Measurements from ENCODE around the gene LAMP2.

Gene LAMP2

GRCh38 chrX:120429776-120430540 is 39.1 kb downstream of the LAMP2 start:
- Histone ChIP-seq H3K9me3 (ENCODE audit: control insufficient read depth, low read length) (no peaks in the 10 kb centered on the region), H3K27ac (ENCODE audit: insufficient read depth, low read length, poor library complexity, severe bottlenecking) (no peak overlapping the region), H3K27me3 (replicated peaks; ENCODE audit: control insufficient read depth, insufficient read depth, low read length, poor library complexity, severe bottlenecking) (no peaks in the 10 kb centered on the region), H3K4me1 (ENCODE audit: control insufficient read depth, insufficient read depth, low read length, poor library complexity, severe bottlenecking) (no peaks in the 10 kb centered on the region), H3K36me3 (ENCODE audit: control insufficient read depth, insufficient read depth, low read length) (no peaks in the 10 kb centered on the region), H3K4me3 (ENCODE audit: insufficient read depth, low read depth, low read length, poor library complexity, severe bottlenecking) (no peak overlapping the region)
- DNase-seq: no peak

GRCh38 chrX:120428309-120428708 is 40.8 kb downstream of the LAMP2 start:
- no peak overlapping the region for H3K4me3 ChIP-seq (ENCODE audit: insufficient read depth, low read depth, low read length, poor library complexity, severe bottlenecking)
- H3K27me3 ChIP-seq (replicated peaks; ENCODE audit: control insufficient read depth, insufficient read depth, low read length, poor library complexity, severe bottlenecking): no peaks in the 10 kb centered on the region
- H3K36me3 ChIP-seq (ENCODE audit: control insufficient read depth, insufficient read depth, low read length): no peaks in the 10 kb centered on the region
- H3K4me1 ChIP-seq (ENCODE audit: control insufficient read depth, insufficient read depth, low read length, poor library complexity, severe bottlenecking): no peaks in the 10 kb centered on the region
- no peak overlapping the region for H3K27ac ChIP-seq (ENCODE audit: insufficient read depth, low read length, poor library complexity, severe bottlenecking)
- no peak for DNase-seq
- no peaks in the 10 kb centered on the region for H3K9me3 ChIP-seq (ENCODE audit: control insufficient read depth, low read length)

DNA sequence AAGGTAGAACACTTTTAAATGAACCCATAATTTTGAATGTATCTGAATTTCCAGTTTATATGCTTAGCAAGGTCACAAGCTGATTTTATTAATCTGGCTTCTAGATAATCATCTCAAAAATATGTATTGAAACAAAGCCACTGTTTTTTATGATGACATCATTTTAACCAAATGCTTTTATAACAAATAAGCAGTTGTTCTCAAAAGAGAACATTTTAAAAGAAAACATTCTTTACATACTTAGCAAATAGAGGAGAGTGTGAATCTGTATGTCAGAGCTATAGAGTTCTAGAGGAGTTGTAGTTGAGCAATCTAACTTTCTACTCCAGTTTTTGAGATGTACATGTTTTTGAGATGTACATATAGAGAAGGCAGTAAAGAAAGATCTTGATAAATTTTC is 42.5 kb downstream of the LAMP2 start:
- Histone ChIP-seq H3K27me3 (replicated peaks; ENCODE audit: control insufficient read depth, insufficient read depth, low read length, poor library complexity, severe bottlenecking) (no peaks in the 10 kb centered on the region), H3K4me3 (ENCODE audit: insufficient read depth, low read depth, low read length, poor library complexity, severe bottlenecking) (no peak overlapping the region), H3K36me3 (ENCODE audit: control insufficient read depth, insufficient read depth, low read length) (no peaks in the 10 kb centered on the region), H3K27ac (ENCODE audit: insufficient read depth, low read length, poor library complexity, severe bottlenecking) (no peak overlapping the region), H3K4me1 (ENCODE audit: control insufficient read depth, insufficient read depth, low read length, poor library complexity, severe bottlenecking) (no peaks in the 10 kb centered on the region), H3K9me3 (ENCODE audit: control insufficient read depth, low read length) (no peaks in the 10 kb centered on the region)
- DNase-seq: no peak

- DNase-seq: peak in 1 of 3 donors; percentile 1
- H3K4me1 ChIP-seq (ENCODE audit: control insufficient read depth, insufficient read depth, low read length, poor library complexity, severe bottlenecking): peaks cover 13% of the 10 kb centered on the region
- no peaks in the 10 kb centered on the region for H3K36me3 ChIP-seq (ENCODE audit: control insufficient read depth, insufficient read depth, low read length)
- H3K27me3 ChIP-seq (replicated peaks; ENCODE audit: control insufficient read depth, insufficient read depth, low read length, poor library complexity, severe bottlenecking): no peaks in the 10 kb centered on the region
- H3K27ac ChIP-seq (ENCODE audit: insufficient read depth, low read length, poor library complexity, severe bottlenecking): peak overlapping the region; percentile 18
- H3K4me3 ChIP-seq (ENCODE audit: insufficient read depth, low read depth, low read length, poor library complexity, severe bottlenecking): no peak overlapping the region
- H3K9me3 ChIP-seq (ENCODE audit: control insufficient read depth, low read length): no peaks in the 10 kb centered on the region
Measured at GRCh38 chrX:120419463-120419862, 49.6 kb downstream of the LAMP2 start.

DNA sequence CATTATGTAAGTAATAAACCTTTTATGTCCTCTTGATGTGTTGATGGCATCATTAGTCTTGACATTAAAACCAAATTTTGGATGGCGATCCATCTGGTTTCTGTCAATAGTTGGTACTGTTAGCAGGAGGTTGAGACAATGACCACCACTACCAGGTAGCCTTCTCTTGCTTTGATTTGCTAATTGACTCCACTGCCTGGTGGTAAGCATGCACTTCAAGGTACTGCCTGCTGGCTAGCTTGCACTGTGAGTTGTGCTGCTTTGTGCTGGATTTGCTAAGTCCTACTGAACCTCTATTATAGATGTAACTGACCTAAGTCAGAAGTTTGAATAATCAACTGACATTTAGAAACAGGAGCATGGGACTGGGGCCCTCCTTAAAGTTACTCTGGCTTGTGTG is 60.9 kb downstream of the LAMP2 start:
- Histone ChIP-seq H3K27me3 (replicated peaks; ENCODE audit: control insufficient read depth, insufficient read depth, low read length, poor library complexity, severe bottlenecking) (no peaks in the 10 kb centered on the region), H3K4me1 (ENCODE audit: control insufficient read depth, insufficient read depth, low read length, poor library complexity, severe bottlenecking) (no peaks in the 10 kb centered on the region), H3K27ac (ENCODE audit: insufficient read depth, low read length, poor library complexity, severe bottlenecking) (no peak overlapping the region), H3K4me3 (ENCODE audit: insufficient read depth, low read depth, low read length, poor library complexity, severe bottlenecking) (no peak overlapping the region), H3K9me3 (ENCODE audit: control insufficient read depth, low read length) (no peaks in the 10 kb centered on the region), H3K36me3 (ENCODE audit: control insufficient read depth, insufficient read depth, low read length) (no peaks in the 10 kb centered on the region)
- no peak for DNase-seq

- Histone ChIP-seq H3K27me3 (replicated peaks; ENCODE audit: control insufficient read depth, insufficient read depth, low read length, poor library complexity, severe bottlenecking) (no peaks in the 10 kb centered on the region), H3K9me3 (ENCODE audit: control insufficient read depth, low read length) (no peaks in the 10 kb centered on the region), H3K4me1 (ENCODE audit: control insufficient read depth, insufficient read depth, low read length, poor library complexity, severe bottlenecking) (no peaks in the 10 kb centered on the region), H3K36me3 (ENCODE audit: control insufficient read depth, insufficient read depth, low read length) (no peaks in the 10 kb centered on the region), H3K4me3 (ENCODE audit: insufficient read depth, low read depth, low read length, poor library complexity, severe bottlenecking) (no peak overlapping the region), H3K27ac (ENCODE audit: insufficient read depth, low read length, poor library complexity, severe bottlenecking) (no peak overlapping the region)
- DNase-seq: no peak
Measured at GRCh38 chrX:120406638-120407037, 62.5 kb downstream of the LAMP2 start.

GRCh38 chrX:120402369-120402768 is 66.7 kb downstream of the LAMP2 start:
- no peaks in the 10 kb centered on the region for H3K9me3 ChIP-seq (ENCODE audit: control insufficient read depth, low read length)
- no peaks in the 10 kb centered on the region for H3K27me3 ChIP-seq (replicated peaks; ENCODE audit: control insufficient read depth, insufficient read depth, low read length, poor library complexity, severe bottlenecking)
- no peaks in the 10 kb centered on the region for H3K4me1 ChIP-seq (ENCODE audit: control insufficient read depth, insufficient read depth, low read length, poor library complexity, severe bottlenecking)
- H3K27ac ChIP-seq (ENCODE audit: insufficient read depth, low read length, poor library complexity, severe bottlenecking): no peak overlapping the region
- no peak overlapping the region for H3K4me3 ChIP-seq (ENCODE audit: insufficient read depth, low read depth, low read length, poor library complexity, severe bottlenecking)
- no peak for DNase-seq
- H3K36me3 ChIP-seq (ENCODE audit: control insufficient read depth, insufficient read depth, low read length): no peaks in the 10 kb centered on the region

DNA sequence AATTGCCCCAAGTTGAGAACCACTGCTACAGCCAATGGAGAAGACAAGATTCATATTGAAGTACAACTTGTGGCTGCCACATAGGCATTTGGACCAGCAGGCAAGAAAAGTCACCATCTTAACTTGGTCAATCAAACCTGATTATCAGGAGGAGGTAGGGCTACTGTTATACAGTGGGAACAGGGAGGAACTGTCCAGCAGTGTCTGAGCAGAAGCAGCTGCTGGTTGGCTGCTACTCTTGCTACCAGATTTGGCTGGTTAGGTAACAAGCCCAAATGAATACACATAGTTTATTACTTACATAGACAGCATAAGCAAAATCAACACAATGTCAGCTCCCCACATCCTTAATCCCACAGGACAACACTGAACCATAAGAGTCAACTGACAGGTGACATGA is 67.8 kb downstream of the LAMP2 start:
- H3K27ac ChIP-seq (ENCODE audit: insufficient read depth, low read length, poor library complexity, severe bottlenecking): no peak overlapping the region
- no peaks in the 10 kb centered on the region for H3K27me3 ChIP-seq (replicated peaks; ENCODE audit: control insufficient read depth, insufficient read depth, low read length, poor library complexity, severe bottlenecking)
- no peak for DNase-seq
- no peaks in the 10 kb centered on the region for H3K36me3 ChIP-seq (ENCODE audit: control insufficient read depth, insufficient read depth, low read length)
- no peak overlapping the region for H3K4me3 ChIP-seq (ENCODE audit: insufficient read depth, low read depth, low read length, poor library complexity, severe bottlenecking)
- no peaks in the 10 kb centered on the region for H3K4me1 ChIP-seq (ENCODE audit: control insufficient read depth, insufficient read depth, low read length, poor library complexity, severe bottlenecking)
- no peaks in the 10 kb centered on the region for H3K9me3 ChIP-seq (ENCODE audit: control insufficient read depth, low read length)

DNA sequence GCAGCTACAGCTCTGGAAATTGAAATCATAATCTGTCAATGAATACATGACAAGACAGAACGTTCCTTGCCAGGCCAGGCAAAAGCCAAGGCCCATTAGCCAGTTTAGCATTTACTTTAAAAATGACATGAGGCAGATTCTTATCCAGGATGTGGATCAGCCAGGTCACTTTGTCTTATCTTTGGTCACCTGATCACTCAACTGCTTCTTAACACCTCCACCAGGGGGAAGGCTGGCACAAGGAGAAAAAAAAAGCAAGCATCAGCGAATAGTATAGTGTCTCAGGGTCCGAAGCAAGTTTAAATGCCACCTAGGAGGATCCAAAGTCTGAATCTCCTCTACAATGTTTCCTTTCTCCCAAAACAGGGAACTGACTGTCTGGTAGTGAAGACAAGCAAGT is 88.4 kb downstream of the LAMP2 start:
- Histone ChIP-seq H3K4me1 (ENCODE audit: control insufficient read depth, insufficient read depth, low read length, poor library complexity, severe bottlenecking) (no peaks in the 10 kb centered on the region), H3K4me3 (ENCODE audit: insufficient read depth, low read depth, low read length, poor library complexity, severe bottlenecking) (no peak overlapping the region), H3K36me3 (ENCODE audit: control insufficient read depth, insufficient read depth, low read length) (no peaks in the 10 kb centered on the region), H3K9me3 (ENCODE audit: control insufficient read depth, low read length) (no peaks in the 10 kb centered on the region), H3K27me3 (replicated peaks; ENCODE audit: control insufficient read depth, insufficient read depth, low read length, poor library complexity, severe bottlenecking) (no peaks in the 10 kb centered on the region), H3K27ac (ENCODE audit: insufficient read depth, low read length, poor library complexity, severe bottlenecking) (no peak overlapping the region)
- peak in 2 of 3 donors; percentile 1 to 9 for DNase-seq

- DNase-seq: no peak
- H3K4me3 ChIP-seq (ENCODE audit: insufficient read depth, low read depth, low read length, poor library complexity, severe bottlenecking): no peak overlapping the region
- no peaks in the 10 kb centered on the region for H3K36me3 ChIP-seq (ENCODE audit: control insufficient read depth, insufficient read depth, low read length)
- H3K27me3 ChIP-seq (replicated peaks; ENCODE audit: control insufficient read depth, insufficient read depth, low read length, poor library complexity, severe bottlenecking): no peaks in the 10 kb centered on the region
- H3K9me3 ChIP-seq (ENCODE audit: control insufficient read depth, low read length): no peaks in the 10 kb centered on the region
- H3K4me1 ChIP-seq (ENCODE audit: control insufficient read depth, insufficient read depth, low read length, poor library complexity, severe bottlenecking): no peaks in the 10 kb centered on the region
- H3K27ac ChIP-seq (ENCODE audit: insufficient read depth, low read length, poor library complexity, severe bottlenecking): no peak overlapping the region
Measured at GRCh38 chrX:120379937-120380681, 89.0 kb downstream of the LAMP2 start.
